Natural killer cell (primary cell): Measurements from ENCODE around the gene MASP1. TPM values are rescaled to one million over a fixed set of nuclear protein-coding genes. Genes with fewer than 3 reads are reported as not detected.

Experiments used
- ATAC-seq, 3 donors: fragments of 150-1000 bp in 2 of 3; fragments of 200-7000 bp in 1 of 3; cut with Tn5 transposase; 1 replicate in 1 of 3; 2 replicates in 2 of 3; pipeline ENCODE4 v1.10.0; 2021; ENCODE audit warnings: mild to moderate bottlenecking in 2 of 3, moderate library complexity in 2 of 3
- DNase-seq, 2 donors: peaks; one replicate each; pipeline versions ENCODE4 v3.0.0 to v3.0.0-alpha.2; 2013 to 2021; ENCODE audit warnings: mixed read lengths in 1 of 2
- H3K27ac ChIP-seq: one replicate; pipeline ENCODE4 v1.5.1; 2013; ENCODE audit warnings: mild to moderate bottlenecking, low read length
- H3K27me3 ChIP-seq: one replicate; pipeline ENCODE4 v1.6.1; 2013; ENCODE audit warnings: low read length; ENCODE audit not compliant: control insufficient read depth, insufficient read depth
- H3K36me3 ChIP-seq: one replicate; pipeline ENCODE4 v1.6.1; 2013; ENCODE audit warnings: low read length; ENCODE audit not compliant: control insufficient read depth, insufficient read depth
- H3K4me1 ChIP-seq: one replicate; pipeline ENCODE4 v1.6.1; 2013; ENCODE audit warnings: low read length; ENCODE audit not compliant: control insufficient read depth, insufficient read depth
- H3K4me3 ChIP-seq: one replicate; pipeline ENCODE4 v1.5.1; 2013; ENCODE audit warnings: low read length
- H3K9me3 ChIP-seq: one replicate; pipeline ENCODE4 v1.6.1; 2013; ENCODE audit warnings: low read length; ENCODE audit not compliant: control insufficient read depth, insufficient read depth
- H3K27ac Mint-ChIP-seq, 2 donors: one replicate each; pipeline ENCODE4 v1.8.0; 2022; ENCODE audit warnings: mild to moderate bottlenecking in 2 of 2, mixed read lengths in 2 of 2, moderate library complexity in 1 of 2
- H3K27me3 Mint-ChIP-seq, 2 donors: one replicate each; pipeline ENCODE4 v1.8.0; 2022; ENCODE audit warnings: low read depth in 2 of 2, mixed read lengths in 2 of 2
- H3K36me3 Mint-ChIP-seq: one replicate; pipeline ENCODE4 v1.8.0; 2022; ENCODE audit warnings: mixed read lengths
- H3K4me1 Mint-ChIP-seq, 2 donors: one replicate each; pipeline ENCODE4 v1.8.0; 2022; ENCODE audit warnings: mixed read lengths in 2 of 2
- H3K4me3 Mint-ChIP-seq: one replicate; pipeline ENCODE4 v1.8.0; 2022; ENCODE audit warnings: mild to moderate bottlenecking, moderate library complexity, mixed read lengths
- H3K9me3 Mint-ChIP-seq, 2 donors: one replicate each; pipeline ENCODE4 v1.8.0; 2022; ENCODE audit warnings: mixed read lengths in 2 of 2
- WGBS: methylation state at CpG from one replicate; pipeline ENCODE4 v1.1.7; 2013; ENCODE audit warnings: missing lambda C conversion rate; ENCODE audit not compliant: insufficient coverage; 5-methylcytosine and 5-hydroxymethylcytosine counted together
- intact Hi-C: fragments of 100-400 bp; cut with micrococcal nuclease; formaldehyde crosslinking; loops from one replicate; pipeline ENCODE4 v1.14.2; 2022
- total RNA-seq, 4 donors: library from RNA; stranded (reverse); fragments of 120-200 nt in 1 of 4; gene quantifications; one replicate each; pipeline versions ENCODE4 v1.2.3 to v1.2.4, GENCODE V29; 2013 to 2022
- TF ChIP-seq, protein P1 (sequence below): fragments of 200-600 bp; IDR thresholded peaks from one replicate; pipeline ENCODE4 v1.8.0; 2022; ENCODE audit warnings: antibody characterized with exemption

The MASP1 gene
- total RNA-seq, 3 donors from 2014 or later (not counting 1 experiment from before 2014, with no cell fraction given) = not detected

- DNase-seq = no peak
- ATAC-seq = no peak
- no peaks in the 10 kb centered on the region for H3K4me1 ChIP-seq
- Mint-ChIP-seq H3K36me3 (no peaks in the 10 kb centered on the region), H3K9me3 (no peaks in the 10 kb centered on the region), H3K27me3 (peaks cover 39 to 51% of the 10 kb centered on the region in 2 donors), H3K4me3 (no peak overlapping the region), H3K27ac (no peak overlapping the region), H3K4me1 (no peaks in the 10 kb centered on the region)
- H3K36me3 ChIP-seq = no peaks in the 10 kb centered on the region
- H3K27me3 ChIP-seq = no peaks in the 10 kb centered on the region
- H3K4me3 ChIP-seq = no peak overlapping the region
- TF ChIP-seq, protein P1, sequence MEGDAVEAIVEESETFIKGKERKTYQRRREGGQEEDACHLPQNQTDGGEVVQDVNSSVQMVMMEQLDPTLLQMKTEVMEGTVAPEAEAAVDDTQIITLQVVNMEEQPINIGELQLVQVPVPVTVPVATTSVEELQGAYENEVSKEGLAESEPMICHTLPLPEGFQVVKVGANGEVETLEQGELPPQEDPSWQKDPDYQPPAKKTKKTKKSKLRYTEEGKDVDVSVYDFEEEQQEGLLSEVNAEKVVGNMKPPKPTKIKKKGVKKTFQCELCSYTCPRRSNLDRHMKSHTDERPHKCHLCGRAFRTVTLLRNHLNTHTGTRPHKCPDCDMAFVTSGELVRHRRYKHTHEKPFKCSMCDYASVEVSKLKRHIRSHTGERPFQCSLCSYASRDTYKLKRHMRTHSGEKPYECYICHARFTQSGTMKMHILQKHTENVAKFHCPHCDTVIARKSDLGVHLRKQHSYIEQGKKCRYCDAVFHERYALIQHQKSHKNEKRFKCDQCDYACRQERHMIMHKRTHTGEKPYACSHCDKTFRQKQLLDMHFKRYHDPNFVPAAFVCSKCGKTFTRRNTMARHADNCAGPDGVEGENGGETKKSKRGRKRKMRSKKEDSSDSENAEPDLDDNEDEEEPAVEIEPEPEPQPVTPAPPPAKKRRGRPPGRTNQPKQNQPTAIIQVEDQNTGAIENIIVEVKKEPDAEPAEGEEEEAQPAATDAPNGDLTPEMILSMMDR = no peak
- no peaks in the 10 kb centered on the region for H3K9me3 ChIP-seq
- WGBS = 70% methylated on average over 6 of the region's 8 CpGs
- intact Hi-C loops = no loop called here
- H3K27ac ChIP-seq = no peak overlapping the region
These were observed 3.2 kb downstream of the MASP1 start for GRCh38 chr3:187288131-187288854.

DNA sequence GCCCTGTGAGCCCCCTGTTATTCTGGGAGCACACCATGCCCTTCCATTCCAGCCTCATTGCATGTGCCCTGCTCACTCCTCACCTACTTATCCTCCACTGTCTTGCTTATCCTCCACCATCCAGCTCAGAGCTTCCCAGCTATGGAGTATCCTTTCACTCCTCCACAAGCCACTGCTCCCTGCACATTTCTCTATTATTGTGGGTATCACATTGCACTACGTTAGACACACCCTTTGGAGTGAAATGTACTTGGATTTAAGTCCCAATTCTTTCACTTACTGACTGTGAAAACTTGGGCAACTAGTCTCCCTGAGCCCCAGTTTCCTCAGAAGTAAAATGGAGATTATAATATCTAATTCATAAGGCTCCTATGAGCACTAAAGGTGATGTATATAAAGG is 4.3 kb downstream of the MASP1 start:
- H3K36me3 ChIP-seq = no peaks in the 10 kb centered on the region
- no peaks in the 10 kb centered on the region for H3K4me1 ChIP-seq
- ATAC-seq = no peak
- intact Hi-C loops = no loop called here
- Mint-ChIP-seq H3K4me1 (no peaks in the 10 kb centered on the region), H3K9me3 (no peaks in the 10 kb centered on the region), H3K27ac (no peak overlapping the region), H3K27me3 (peaks cover 38 to 41% of the 10 kb centered on the region in 2 donors), H3K36me3 (no peaks in the 10 kb centered on the region), H3K4me3 (no peak overlapping the region)
- TF ChIP-seq, protein P1 = no peak
- H3K9me3 ChIP-seq = no peaks in the 10 kb centered on the region
- no peaks in the 10 kb centered on the region for H3K27me3 ChIP-seq
- no peak overlapping the region for H3K4me3 ChIP-seq
- no peak overlapping the region for H3K27ac ChIP-seq
- DNase-seq = no peak
- no CpG with 5 or more reads among the region's 1 CpG for WGBS

DNA sequence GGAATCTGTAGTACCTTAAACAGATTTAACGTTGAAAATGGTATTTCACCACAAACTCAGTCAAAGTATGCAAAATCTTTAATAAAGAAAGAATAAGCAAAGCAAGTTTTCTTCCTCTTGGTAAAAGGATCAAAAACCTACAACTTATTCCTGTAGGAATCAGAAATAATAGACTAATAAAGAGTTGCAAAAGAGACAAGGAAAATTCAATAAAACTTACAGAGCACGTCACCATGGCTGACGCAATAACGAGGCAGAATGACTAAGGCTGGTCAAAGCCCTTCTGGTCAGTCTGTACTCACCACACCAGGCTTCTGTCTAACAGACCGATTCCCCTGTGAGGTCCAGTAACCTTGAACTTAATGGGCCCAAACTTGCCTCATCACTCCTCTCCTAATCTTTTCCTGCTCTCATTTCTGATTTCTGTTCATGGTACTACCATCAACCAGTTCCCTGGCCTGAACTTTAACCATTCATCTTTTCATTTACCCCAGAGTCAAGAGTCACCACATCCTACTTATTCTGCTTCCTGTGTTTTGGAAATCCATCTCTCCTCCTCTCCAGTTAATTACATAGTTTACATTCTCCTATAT is 5.0 kb downstream of the MASP1 start:
- intact Hi-C loops = no loop called here
- no peak for ATAC-seq
- H3K36me3 Mint-ChIP-seq = no peaks in the 10 kb centered on the region
- no peaks in the 10 kb centered on the region for H3K9me3 Mint-ChIP-seq
- H3K27me3 Mint-ChIP-seq = peaks cover 33 to 41% of the 10 kb centered on the region in 2 donors
- Histone ChIP-seq H3K9me3 (no peaks in the 10 kb centered on the region), H3K36me3 (no peaks in the 10 kb centered on the region), H3K4me3 (no peak overlapping the region), H3K27ac (no peak overlapping the region), H3K4me1 (no peaks in the 10 kb centered on the region), H3K27me3 (no peaks in the 10 kb centered on the region)
- no peak for DNase-seq
- WGBS = 91% methylated on average over 4 of the region's 5 CpGs
- H3K4me1 Mint-ChIP-seq = no peaks in the 10 kb centered on the region
- no peak overlapping the region for H3K27ac Mint-ChIP-seq
- TF ChIP-seq, protein P1 = no peak
- H3K4me3 Mint-ChIP-seq = no peak overlapping the region
